ENCODE measurements around the gene RANBP1. TPM values are rescaled to one million over a fixed set of nuclear protein-coding genes. Genes with fewer than 3 reads are reported as not detected.

Gene RANBP1
- total and polyA plus RNA-seq, 12 donors: 63.3 to 346 (median 126) TPM

DNA sequence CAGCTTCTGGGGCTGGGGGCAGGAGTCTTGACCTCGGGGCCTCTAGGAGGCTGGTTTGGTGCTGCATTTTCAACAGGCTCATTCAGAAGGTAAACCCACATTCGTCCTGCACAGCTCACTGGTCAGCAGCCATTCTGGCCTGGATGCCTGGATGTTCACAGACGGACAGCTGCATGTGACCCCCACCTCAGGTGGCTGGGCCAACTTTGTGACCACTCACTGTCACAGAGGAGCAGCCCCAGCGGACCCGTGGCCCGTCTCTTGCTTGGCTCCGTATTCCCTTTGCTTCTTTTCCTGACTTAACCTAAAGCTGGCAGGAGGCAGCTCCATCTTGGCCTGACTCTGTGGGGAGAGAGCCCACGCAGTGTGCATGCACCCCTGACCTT, 27.6 kb upstream of the RANBP1 start:
- peaks cover 0 to 19% of the 10 kb centered on the region in 2 donors for H3K4me1 ChIP-seq (replicated peaks in 1 of 2)
- intact Hi-C loops (cut with DNase I): loop anchor here in 1 of 2 donors (10.0 kb wide), 1 partner anchor 113 kb away; no protein-coding TSS in a partner anchor
- no peaks in the 10 kb centered on the region for H3K9me3 ChIP-seq (replicated peaks in 1 of 3)
- TF ChIP-seq CTCF (IDR thresholded peaks at IDR 0.05) (no peak), POLR2A (IDR thresholded peaks at IDR 0.05) (no peak)
- H3K36me3 ChIP-seq (replicated peaks in 1 of 2): peaks cover 0 to 77% of the 10 kb centered on the region in 2 donors
- H3K27ac ChIP-seq: no peak overlapping the region
- no peak for DNase-seq
- WGBS, 4 donors: 82 to 87% (median 86%) methylated on average over 8 of the region's 8 CpGs
- H3K27me3 ChIP-seq: no peaks in the 10 kb centered on the region
- H3K4me3 ChIP-seq: no peak overlapping the region

- Histone ChIP-seq H3K4me1 (replicated peaks in 1 of 2) (peaks cover 0 to 8% of the 10 kb centered on the region in 2 donors), H3K4me3 (no peak overlapping the region), H3K27me3 (no peaks in the 10 kb centered on the region), H3K36me3 (replicated peaks in 1 of 2) (peaks cover 0 to 88% of the 10 kb centered on the region in 2 donors), H3K9me3 (replicated peaks in 1 of 3) (no peaks in the 10 kb centered on the region), H3K27ac (no peak overlapping the region)
- TF ChIP-seq POLR2A (IDR thresholded peaks at IDR 0.05) (no peak), CTCF (IDR thresholded peaks at IDR 0.05) (no peak)
- WGBS, 4 donors: 88 to 93% (median 90%) methylated on average over 16 to 17 of the region's 17 CpGs
- intact Hi-C loops (cut with DNase I): loop anchor here in 1 of 2 donors (10.0 kb wide), 1 partner anchor 115 kb away; no protein-coding TSS in a partner anchor
- DNase-seq: no peak
These were observed 26.5 kb upstream of the RANBP1 start for GRCh38 chr22:20089226-20089976.

DNA sequence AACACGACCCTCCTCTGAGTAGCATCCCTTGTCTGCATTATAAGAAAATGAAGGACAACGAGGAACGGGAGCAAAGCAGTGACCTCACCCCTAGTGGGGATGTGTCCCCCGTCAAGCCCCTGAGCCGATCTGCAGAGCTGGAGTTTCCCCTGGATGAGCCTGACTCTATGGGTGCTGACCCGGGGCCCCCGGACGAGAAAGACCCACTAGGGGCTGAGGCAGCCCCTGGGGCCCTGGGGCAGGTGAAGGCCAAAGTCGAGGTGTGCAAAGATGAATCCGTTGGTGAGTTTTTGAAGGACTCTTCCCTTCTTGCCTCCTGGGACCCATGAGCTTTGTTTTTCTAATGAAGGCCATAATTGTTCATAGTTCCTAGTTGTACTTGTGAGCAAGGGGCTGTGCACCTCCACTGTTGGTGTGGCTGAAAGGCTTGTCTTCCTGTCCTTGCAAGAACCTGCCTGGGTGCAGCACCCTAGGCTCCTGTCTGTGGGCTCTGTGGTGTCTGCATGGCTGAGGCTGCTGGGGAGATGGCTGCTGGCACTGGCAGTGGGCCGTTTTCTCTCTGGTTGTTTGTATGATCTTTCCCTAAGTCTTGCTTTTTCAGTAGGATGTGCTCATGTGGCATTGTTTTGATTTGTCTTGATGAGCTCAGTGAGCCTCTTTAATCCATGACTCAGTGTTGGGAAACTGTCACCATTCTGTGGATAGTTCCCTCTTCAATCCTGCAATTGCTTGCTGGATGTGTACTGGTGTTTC, 25.8 kb upstream of the RANBP1 start:
- WGBS, 4 donors: 85 to 87% (median 87%) methylated on average over 9 to 11 of the region's 11 CpGs

More for the DNA sequence above, 25.8 kb upstream of the RANBP1 start:
- intact Hi-C loops (cut with DNase I): loop anchor here (10.0 kb wide), 2 partner anchors 75 to 115 kb away; partner anchors contain the start of gene ARVCF (in 1 of the 2)
- TF ChIP-seq POLR2A (IDR thresholded peaks at IDR 0.05) (no peak), CTCF (IDR thresholded peaks at IDR 0.05) (no peak)
- no peak for DNase-seq
- H3K36me3 ChIP-seq (replicated peaks in 1 of 2): peaks cover 0 to 96% of the 10 kb centered on the region in 2 donors
- H3K27ac ChIP-seq: no peak overlapping the region
- H3K9me3 ChIP-seq (replicated peaks in 1 of 3): no peaks in the 10 kb centered on the region
- no peak overlapping the region for H3K4me3 ChIP-seq
- no peaks in the 10 kb centered on the region for H3K27me3 ChIP-seq
- H3K4me1 ChIP-seq (replicated peaks in 1 of 2): peaks cover 0 to under 1% of the 10 kb centered on the region in 2 donors

All from adrenal gland (tissue), 12 donors.